Spleen (tissue), 11 donors: ENCODE measurements around the gene FIGNL1. TPM values are rescaled to one million over a fixed set of nuclear protein-coding genes. Genes with fewer than 3 reads are reported as not detected.

ENCODE experiments used
- DNase-seq: peaks from one replicate; pipeline ENCODE4 v3.0.0-alpha.2; 2020
- H3K27ac ChIP-seq, 8 donors: fragments of 200-600 bp; sonication (generic) in 7 of 8; 1 replicate in 4 of 8; 2 replicates in 4 of 8; pipeline versions ENCODE4 v1.5.0 to v1.8.0; 2016 to 2021; ENCODE audit warnings: inconsistent platforms in 4 of 8, mild to moderate bottlenecking in 4 of 8, moderate library complexity in 1 of 8
- H3K27me3 ChIP-seq, 7 donors: fragments of 200-600 bp; sonication (generic) in 6 of 7; replicated peaks in 1 of 7; 1 replicate in 4 of 7; 2 replicates in 3 of 7; pipeline versions ENCODE4 v1.5.0 to v1.8.0; 2016 to 2021; ENCODE audit warnings: inconsistent platforms in 3 of 7, mild to moderate bottlenecking in 1 of 7
- H3K36me3 ChIP-seq, 6 donors: fragments of 200-600 bp; sonication (generic) in 5 of 6; 1 replicate in 4 of 6; 2 replicates in 2 of 6; pipeline versions ENCODE4 v1.5.0 to v1.8.0; 2016 to 2021; ENCODE audit warnings: inconsistent platforms in 2 of 6
- H3K4me1 ChIP-seq, 6 donors: fragments of 200-600 bp; sonication (generic) in 5 of 6; 1 replicate in 3 of 6; 2 replicates in 3 of 6; pipeline versions ENCODE4 v1.5.0 to v1.8.0; 2016 to 2021; ENCODE audit warnings: inconsistent platforms in 3 of 6
- H3K4me3 ChIP-seq, 8 donors: fragments of 200-600 bp; sonication (generic) in 7 of 8; 1 replicate in 4 of 8; 2 replicates in 4 of 8; pipeline versions ENCODE4 v1.5.0 to v1.8.0; 2016 to 2021; ENCODE audit warnings: inconsistent platforms in 4 of 8, mild to moderate bottlenecking in 4 of 8, moderate library complexity in 2 of 8
- H3K9me3 ChIP-seq, 8 donors: fragments of 200-600 bp; sonication (generic) in 7 of 8; 1 replicate in 4 of 8; 2 replicates in 4 of 8; pipeline versions ENCODE4 v1.5.0 to v1.8.0; 2016 to 2021; ENCODE audit warnings: inconsistent platforms in 4 of 8
- POLR2A ChIP-seq, 3 donors: fragments of 450-650 bp; IDR thresholded peaks; one replicate each; pipeline ENCODE4 v1.5.1; 2017; ENCODE audit warnings: antibody characterized with exemption in 3 of 3, mild to moderate bottlenecking in 1 of 3
- POLR2AphosphoS5 ChIP-seq, 3 donors: sonication (generic); formaldehyde crosslinking; IDR thresholded peaks; one replicate each; pipeline ENCODE4 v1.5.1; 2017; ENCODE audit warnings: antibody characterized with exemption in 3 of 3
- WGBS, 5 donors: extraction: QIAGEN DNeasy Blood & Tissue Kit in 3 of 5; methylation state at CpG; one replicate each; pipeline versions ENCODE4 v1.1.5 to v1.1.7; 2013 to 2018; 5-methylcytosine and 5-hydroxymethylcytosine counted together
- intact Hi-C: fragments of 100-400 bp; cut with DNase I; formaldehyde crosslinking; loops from one replicate; pipeline ENCODE4 v1.15.0; 2023; ENCODE audit warnings: low total_unique reads
- polyA plus RNA-seq, 3 donors: library from polyadenylated mRNA; stranded (reverse); fragments of 200-250 nt; gene quantifications; one replicate each; pipeline ENCODE4 v1.2.1, GENCODE V29; 2013
- total RNA-seq, 7 donors: library from RNA; depleted of rRNA in 3 of 7; stranded (reverse); fragments of >200 nt in 3 of 7; fragmentation: NEBNext Ultra II Directional in 4 of 7; extraction: Animal tissue kit (Norgen Biotek cat#: 25700) in 4 of 7; gene quantifications; one replicate each; pipeline versions ENCODE4 v1.1.0 to v1.2.1, GENCODE V29; 2016 to 2021
- TF ChIP-seq, protein P1 (sequence below), 11 experiments: fragments of 200-600 bp in 7 of 11; fragments of 450-650 bp in 4 of 11; sonication (generic) in 4 of 11; IDR thresholded peaks in 8 of 11; conservative IDR thresholded peaks in 3 of 11; 1 replicate in 7 of 11; 2 replicates in 4 of 11; pipeline versions ENCODE4 v1.4.0 to v1.8.0; 2016 to 2021; ENCODE audit warnings: antibody characterized with exemption in 11 of 11, inconsistent platforms in 4 of 11, mild to moderate bottlenecking in 1 of 11
- donor health status: healthy with polysubstance abuse.
- donor health status: DM: no; HTN: no; CAD: no; lungs with moderate emphysema.
- donor health status: DM: no; HTN: no; CAD: no.
- donor health status: Bipolar disorder and iron deficiency.
- donor health status: healthy.
- donor health status: DM: no; HTN: no; CAD: no.
- donor health status: DM: yes; HTN: yes; CAD: no.

The FIGNL1 gene
- total and polyA plus RNA-seq, 10 donors, result 5.0 to 22.5 (median 10.7) TPM

GRCh38 chr7:50405221-50405620 is 44.9 kb downstream of the FIGNL1 start:
- Histone ChIP-seq H3K27me3 (peaks cover 0 to 9% (median 0%) of the 10 kb centered on the region in 7 donors), H3K9me3 (no peaks in the 10 kb centered on the region), H3K27ac (peak overlapping the region in 7 of 8 donors; percentile 27 to 89 (median 74)), H3K4me3 (no peak overlapping the region), H3K4me1 (peaks cover 16 to 100% (median 60%) of the 10 kb centered on the region in 6 donors), H3K36me3 (peaks cover 0 to 49% (median 28%) of the 10 kb centered on the region in 6 donors)
- intact Hi-C loops, result no loop called here
- WGBS, 5 donors, result 45 to 64% (median 49%) methylated on average over 7 of the region's 7 CpGs
- DNase-seq, result no peak
- TF ChIP-seq, protein P1, sequence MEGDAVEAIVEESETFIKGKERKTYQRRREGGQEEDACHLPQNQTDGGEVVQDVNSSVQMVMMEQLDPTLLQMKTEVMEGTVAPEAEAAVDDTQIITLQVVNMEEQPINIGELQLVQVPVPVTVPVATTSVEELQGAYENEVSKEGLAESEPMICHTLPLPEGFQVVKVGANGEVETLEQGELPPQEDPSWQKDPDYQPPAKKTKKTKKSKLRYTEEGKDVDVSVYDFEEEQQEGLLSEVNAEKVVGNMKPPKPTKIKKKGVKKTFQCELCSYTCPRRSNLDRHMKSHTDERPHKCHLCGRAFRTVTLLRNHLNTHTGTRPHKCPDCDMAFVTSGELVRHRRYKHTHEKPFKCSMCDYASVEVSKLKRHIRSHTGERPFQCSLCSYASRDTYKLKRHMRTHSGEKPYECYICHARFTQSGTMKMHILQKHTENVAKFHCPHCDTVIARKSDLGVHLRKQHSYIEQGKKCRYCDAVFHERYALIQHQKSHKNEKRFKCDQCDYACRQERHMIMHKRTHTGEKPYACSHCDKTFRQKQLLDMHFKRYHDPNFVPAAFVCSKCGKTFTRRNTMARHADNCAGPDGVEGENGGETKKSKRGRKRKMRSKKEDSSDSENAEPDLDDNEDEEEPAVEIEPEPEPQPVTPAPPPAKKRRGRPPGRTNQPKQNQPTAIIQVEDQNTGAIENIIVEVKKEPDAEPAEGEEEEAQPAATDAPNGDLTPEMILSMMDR (IDR thresholded peaks at IDR 0.05 in 8 of 11, conservative IDR thresholded peaks at IDR 0.05 in 3 of 11), result no peak
- peak in 1 of 3 donors; percentile 46 for TF ChIP-seq POLR2AphosphoS5 (IDR thresholded peaks at IDR 0.05)
- TF ChIP-seq POLR2A (IDR thresholded peaks at IDR 0.05), result no peak

DNA sequence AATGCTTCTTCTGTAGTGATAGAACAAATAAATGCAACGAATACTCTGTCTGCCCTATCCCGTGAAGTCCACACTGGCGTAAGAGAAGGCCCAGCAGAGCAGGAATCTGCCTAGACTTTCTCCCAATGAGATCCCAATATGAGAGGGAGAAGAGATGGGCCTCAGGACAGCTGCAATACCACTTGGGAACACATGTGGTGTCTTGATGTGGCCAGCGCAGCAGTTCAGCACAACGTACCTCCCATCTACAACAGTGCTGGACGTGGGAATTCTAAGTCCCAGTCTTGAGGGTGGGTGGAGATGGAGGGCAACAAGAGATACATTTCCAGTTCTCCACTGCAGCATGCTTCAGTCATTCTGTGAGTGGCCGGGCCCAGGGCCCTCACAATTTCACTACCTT is 45.8 kb downstream of the FIGNL1 start:
- intact Hi-C loops, result no loop called here
- TF ChIP-seq POLR2A (IDR thresholded peaks at IDR 0.05), result no peak
- peak in 1 of 3 donors; percentile 54 for TF ChIP-seq POLR2AphosphoS5 (IDR thresholded peaks at IDR 0.05)
- peaks cover 0 to 17% (median 0%) of the 10 kb centered on the region in 7 donors for H3K27me3 ChIP-seq
- H3K27ac ChIP-seq, result peak overlapping the region in 7 of 8 donors; percentile 31 to 89 (median 74)
- peaks cover 16 to 96% (median 51%) of the 10 kb centered on the region in 6 donors for H3K4me1 ChIP-seq
- DNase-seq, result no peak
- no peak overlapping the region for H3K4me3 ChIP-seq
- peaks cover 0 to 58% (median 36%) of the 10 kb centered on the region in 6 donors for H3K36me3 ChIP-seq
- WGBS, 5 donors, result 76 to 86% (median 79%) methylated on average over 7 of the region's 7 CpGs
- no peaks in the 10 kb centered on the region for H3K9me3 ChIP-seq

DNA sequence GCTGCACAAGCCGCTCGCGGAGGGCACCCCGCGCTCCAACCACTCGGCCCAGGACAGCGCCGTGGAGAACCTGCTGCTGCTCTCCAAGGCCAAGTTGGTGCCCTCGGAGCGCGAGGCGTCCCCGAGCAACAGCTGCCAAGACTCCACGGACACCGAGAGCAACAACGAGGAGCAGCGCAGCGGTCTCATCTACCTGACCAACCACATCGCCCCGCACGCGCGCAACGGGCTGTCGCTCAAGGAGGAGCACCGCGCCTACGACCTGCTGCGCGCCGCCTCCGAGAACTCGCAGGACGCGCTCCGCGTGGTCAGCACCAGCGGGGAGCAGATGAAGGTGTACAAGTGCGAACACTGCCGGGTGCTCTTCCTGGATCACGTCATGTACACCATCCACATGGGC is 50.0 kb downstream of the FIGNL1 start:
- no peak for DNase-seq
- Histone ChIP-seq H3K27me3 (peaks cover 0 to 17% (median 0%) of the 10 kb centered on the region in 7 donors), H3K4me1 (peaks cover 23 to 93% (median 41%) of the 10 kb centered on the region in 6 donors), H3K36me3 (peaks cover 0 to 86% (median 37%) of the 10 kb centered on the region in 6 donors), H3K9me3 (no peaks in the 10 kb centered on the region), H3K27ac (peak overlapping the region in 1 of 8 donors; percentile 56), H3K4me3 (no peak overlapping the region)
- intact Hi-C loops, result no loop called here
- 61 to 92% (median 77%) methylated on average over 28 to 41 of the region's 41 CpGs for WGBS, 5 donors
- peak; percentile 54 to 84 (median 55) for TF ChIP-seq POLR2AphosphoS5 (IDR thresholded peaks at IDR 0.05)
- TF ChIP-seq, protein P1 (IDR thresholded peaks at IDR 0.05 in 8 of 11, conservative IDR thresholded peaks at IDR 0.05 in 3 of 11), result no peak

- Histone ChIP-seq H3K9me3 (no peaks in the 10 kb centered on the region), H3K4me1 (peaks cover 28 to 93% (median 41%) of the 10 kb centered on the region in 6 donors), H3K27ac (peak overlapping the region in 1 of 8 donors; percentile 56), H3K36me3 (peaks cover 0 to 85% (median 37%) of the 10 kb centered on the region in 6 donors), H3K4me3 (no peak overlapping the region), H3K27me3 (peaks cover 0 to 17% (median 0%) of the 10 kb centered on the region in 7 donors)
- intact Hi-C loops, result no loop called here
- TF ChIP-seq, protein P1 (IDR thresholded peaks at IDR 0.05 in 8 of 11, conservative IDR thresholded peaks at IDR 0.05 in 3 of 11), result no peak
- no peak for TF ChIP-seq POLR2AphosphoS5 (IDR thresholded peaks at IDR 0.05)
- no peak for TF ChIP-seq POLR2A (IDR thresholded peaks at IDR 0.05)
- no peak for DNase-seq
- WGBS, 5 donors, result 66 to 86% (median 78%) methylated on average over 21 of the region's 21 CpGs
Measured at GRCh38 chr7:50399635-50400034, 50.5 kb downstream of the FIGNL1 start.
